Neural progenitor cell (in vitro differentiated cells): Measurements from ENCODE around the gene RPL10A. TPM values are rescaled to one million over a fixed set of nuclear protein-coding genes. Genes with fewer than 3 reads are reported as not detected.

Source experiments
- DNase-seq: peaks from one replicate; pipeline ENCODE4 v3.0.0-alpha.2; 2016; ENCODE audit warnings: low spot score
- H2AFZ ChIP-seq: fragments of 200-600 bp; sonication (generic); replicated peaks from 2 replicates; pipeline ENCODE4 v1.6.1; 2016; ENCODE audit warnings: antibody characterized with exemption
- H3F3A ChIP-seq: fragments of 200-600 bp; sonication (generic); 2 replicates; pipeline ENCODE4 v1.6.1; 2016; ENCODE audit warnings: antibody characterized with exemption, low read depth
- H3K27ac ChIP-seq: fragments of 200-600 bp; sonication (generic); 2 replicates; pipeline ENCODE4 v1.5.1; 2016; ENCODE audit warnings: mild to moderate bottlenecking
- H3K27me3 ChIP-seq: fragments of 200-600 bp; sonication (generic); 2 replicates; pipeline ENCODE4 v1.6.1; 2016; ENCODE audit warnings: mild to moderate bottlenecking, moderate library complexity
- H3K36me3 ChIP-seq: fragments of 200-600 bp; sonication (generic); 2 replicates; pipeline ENCODE4 v1.5.1; 2016
- H3K4me1 ChIP-seq: fragments of 200-600 bp; sonication (generic); 2 replicates; pipeline ENCODE4 v1.6.1; 2016; ENCODE audit warnings: mixed run types
- H3K4me2 ChIP-seq: fragments of 200-600 bp; sonication (generic); 2 replicates; pipeline ENCODE4 v1.6.1; 2016
- H3K4me3 ChIP-seq: fragments of 200-600 bp; sonication (generic); 2 replicates; pipeline ENCODE4 v1.5.1; 2016
- H3K79me2 ChIP-seq: fragments of 200-600 bp; sonication (generic); 2 replicates; pipeline ENCODE4 v1.6.1; 2016; ENCODE audit warnings: low read depth
- H3K9ac ChIP-seq: fragments of 200-600 bp; sonication (generic); 2 replicates; pipeline ENCODE4 v1.6.1; 2016
- H3K9me3 ChIP-seq: fragments of 200-600 bp; sonication (generic); 2 replicates; pipeline ENCODE4 v1.5.1; 2016; ENCODE audit warnings: low read depth
- H4K20me1 ChIP-seq: fragments of 200-600 bp; sonication (generic); 2 replicates; pipeline ENCODE4 v1.6.1; 2016; ENCODE audit warnings: low read depth
- H3K27ac Mint-ChIP-seq: 3 replicates; pipeline ENCODE4 v1.8.0; 2021; ENCODE audit warnings: mixed read lengths
- H3K27me3 Mint-ChIP-seq: 2 replicates; pipeline ENCODE4 v1.8.0; 2022; ENCODE audit warnings: low read depth, mild to moderate bottlenecking, inconsistent platforms, moderate library complexity, mixed read lengths; ENCODE audit not compliant: insufficient read depth
- H3K36me3 Mint-ChIP-seq: 3 replicates; pipeline ENCODE4 v1.8.0; 2021; ENCODE audit warnings: mixed read lengths
- H3K4me1 Mint-ChIP-seq: 3 replicates; pipeline ENCODE4 v1.8.0; 2021; ENCODE audit warnings: mixed read lengths
- H3K4me3 Mint-ChIP-seq: 3 replicates; pipeline ENCODE4 v1.8.0; 2021; ENCODE audit warnings: mild to moderate bottlenecking, moderate library complexity, mixed read lengths
- H3K9me3 Mint-ChIP-seq: 3 replicates; pipeline ENCODE4 v1.8.0; 2020; ENCODE audit warnings: mixed read lengths
- EZH2 ChIP-seq: fragments of 200-600 bp; sonication (generic); IDR thresholded peaks from 2 replicates; pipeline ENCODE4 v1.6.1; 2017; ENCODE audit warnings: antibody characterized with exemption, mild to moderate bottlenecking, moderate library complexity
- EZH2phosphoT487 ChIP-seq: fragments of 200-600 bp; sonication (generic); IDR thresholded peaks from 2 replicates; pipeline ENCODE4 v1.6.1; 2017; ENCODE audit warnings: antibody characterized with exemption
- total RNA-seq: library from RNA; depleted of rRNA; stranded (reverse); fragments of >200 nt; gene quantifications from 2 replicates; pipeline ENCODE4 v1.2.3, GENCODE V29; 2015; ENCODE audit warnings: low replicate concordance
- TF ChIP-seq, protein P1 (sequence below): fragments of 200-600 bp; sonication (generic); IDR thresholded peaks from 2 replicates; pipeline ENCODE4 v1.5.1; 2017; ENCODE audit warnings: antibody characterized with exemption, mild to moderate bottlenecking

Gene RPL10A
- total RNA-seq, 1 donor from 2014 or later, result 2,002 TPM

DNA sequence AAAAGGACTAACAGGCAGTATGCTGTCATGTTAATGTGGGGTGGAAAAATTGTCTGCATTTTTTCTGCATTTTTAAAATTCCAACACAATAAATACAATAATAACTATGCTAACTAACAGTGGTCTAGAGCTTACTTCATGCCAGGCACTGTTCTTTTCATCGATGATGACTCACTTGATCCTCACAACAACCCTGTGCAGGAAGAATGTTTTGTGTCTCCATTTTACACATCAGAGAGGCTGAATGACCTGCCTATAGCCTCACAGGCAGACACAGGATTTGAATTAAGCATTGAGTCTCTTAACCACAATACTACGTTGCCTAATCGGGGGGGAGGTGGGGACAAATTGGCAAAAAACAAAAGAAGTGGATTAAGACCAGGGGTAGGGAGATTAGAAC, 42.9 kb upstream of the RPL10A start:
- Histone ChIP-seq H2AFZ (no peak overlapping the region), H3K27ac (no peak overlapping the region), H3K36me3 (no peaks in the 10 kb centered on the region), H3K9ac (no peak overlapping the region), H3K4me2 (no peak overlapping the region), H3K4me1 (peaks cover 36% of the 10 kb centered on the region), H3K27me3 (no peaks in the 10 kb centered on the region), H3K9me3 (no peaks in the 10 kb centered on the region), H3K4me3 (no peak overlapping the region), H3K79me2 (no peaks in the 10 kb centered on the region), H4K20me1 (no peaks in the 10 kb centered on the region), H3F3A (peaks cover 11% of the 10 kb centered on the region)
- peaks cover 2% of the 10 kb centered on the region for H3K27me3 Mint-ChIP-seq
- TF ChIP-seq, protein P1, sequence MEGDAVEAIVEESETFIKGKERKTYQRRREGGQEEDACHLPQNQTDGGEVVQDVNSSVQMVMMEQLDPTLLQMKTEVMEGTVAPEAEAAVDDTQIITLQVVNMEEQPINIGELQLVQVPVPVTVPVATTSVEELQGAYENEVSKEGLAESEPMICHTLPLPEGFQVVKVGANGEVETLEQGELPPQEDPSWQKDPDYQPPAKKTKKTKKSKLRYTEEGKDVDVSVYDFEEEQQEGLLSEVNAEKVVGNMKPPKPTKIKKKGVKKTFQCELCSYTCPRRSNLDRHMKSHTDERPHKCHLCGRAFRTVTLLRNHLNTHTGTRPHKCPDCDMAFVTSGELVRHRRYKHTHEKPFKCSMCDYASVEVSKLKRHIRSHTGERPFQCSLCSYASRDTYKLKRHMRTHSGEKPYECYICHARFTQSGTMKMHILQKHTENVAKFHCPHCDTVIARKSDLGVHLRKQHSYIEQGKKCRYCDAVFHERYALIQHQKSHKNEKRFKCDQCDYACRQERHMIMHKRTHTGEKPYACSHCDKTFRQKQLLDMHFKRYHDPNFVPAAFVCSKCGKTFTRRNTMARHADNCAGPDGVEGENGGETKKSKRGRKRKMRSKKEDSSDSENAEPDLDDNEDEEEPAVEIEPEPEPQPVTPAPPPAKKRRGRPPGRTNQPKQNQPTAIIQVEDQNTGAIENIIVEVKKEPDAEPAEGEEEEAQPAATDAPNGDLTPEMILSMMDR, result no peak
- TF ChIP-seq EZH2 (no peak), EZH2phosphoT487 (no peak)
- DNase-seq, result peak; percentile 23
- peak overlapping the region; percentile 72 for H3K27ac Mint-ChIP-seq
- H3K4me3 Mint-ChIP-seq, result no peak overlapping the region
- H3K36me3 Mint-ChIP-seq, result peaks cover 17% of the 10 kb centered on the region
- peaks cover 12% of the 10 kb centered on the region for H3K4me1 Mint-ChIP-seq
- peaks cover 6% of the 10 kb centered on the region for H3K9me3 Mint-ChIP-seq

DNA sequence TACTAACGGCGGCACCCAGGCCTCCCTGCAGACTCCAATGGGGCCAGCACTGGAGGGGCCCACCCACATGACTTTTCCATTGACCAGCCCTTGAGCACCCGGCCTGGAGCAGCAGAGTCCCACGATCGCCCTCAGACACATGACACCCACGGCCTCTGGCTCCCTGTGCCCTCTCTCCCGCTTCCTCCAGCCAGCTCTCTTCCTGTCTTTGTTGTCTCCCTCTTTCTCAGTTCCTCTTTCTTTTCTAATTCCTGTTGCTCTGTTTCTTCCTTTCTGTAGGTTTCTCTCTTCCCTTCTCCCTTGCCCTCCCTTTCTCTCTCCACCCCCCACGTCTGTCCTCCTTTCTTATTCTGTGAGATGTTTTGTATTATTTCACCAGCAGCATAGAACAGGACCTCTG, 42.1 kb upstream of the RPL10A start:
- Mint-ChIP-seq H3K27me3 (peaks cover 2% of the 10 kb centered on the region), H3K9me3 (peaks cover 6% of the 10 kb centered on the region), H3K4me3 (no peak overlapping the region), H3K4me1 (peaks cover 12% of the 10 kb centered on the region), H3K27ac (no peak overlapping the region), H3K36me3 (peaks cover 17% of the 10 kb centered on the region)
- Histone ChIP-seq H3K4me3 (no peak overlapping the region), H3K36me3 (no peaks in the 10 kb centered on the region), H3K4me2 (no peak overlapping the region), H3K4me1 (peaks cover 36% of the 10 kb centered on the region), H3K9ac (no peak overlapping the region), H3F3A (peaks cover 11% of the 10 kb centered on the region), H3K27ac (no peak overlapping the region), H3K27me3 (no peaks in the 10 kb centered on the region), H3K9me3 (no peaks in the 10 kb centered on the region), H3K79me2 (no peaks in the 10 kb centered on the region), H4K20me1 (no peaks in the 10 kb centered on the region), H2AFZ (no peak overlapping the region)
- DNase-seq, result no peak
- no peak for TF ChIP-seq EZH2phosphoT487
- TF ChIP-seq, protein P1, result no peak
- TF ChIP-seq EZH2, result no peak

DNA sequence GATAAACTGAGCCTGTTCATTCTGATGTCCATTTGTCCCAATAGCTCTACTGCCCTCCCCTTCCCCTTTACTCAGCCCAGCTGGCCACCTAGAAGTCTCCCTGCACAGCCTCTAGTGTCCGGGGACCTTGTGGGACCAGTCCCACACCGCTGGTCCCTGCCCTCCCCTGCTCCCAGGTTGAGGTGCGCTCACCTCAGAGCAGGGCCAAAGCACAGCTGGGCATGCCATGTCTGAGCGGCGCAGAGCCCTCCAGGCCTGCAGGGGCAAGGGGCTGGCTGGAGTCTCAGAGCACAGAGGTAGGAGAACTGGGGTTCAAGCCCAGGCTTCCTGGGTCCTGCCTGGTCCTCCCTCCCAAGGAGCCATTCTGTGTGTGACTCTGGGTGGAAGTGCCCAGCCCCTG, 40.8 kb upstream of the RPL10A start:
- Mint-ChIP-seq H3K4me3 (no peak overlapping the region), H3K27me3 (peaks cover 2% of the 10 kb centered on the region), H3K36me3 (peaks cover 17% of the 10 kb centered on the region), H3K27ac (no peak overlapping the region), H3K4me1 (peaks cover 12% of the 10 kb centered on the region), H3K9me3 (peaks cover 6% of the 10 kb centered on the region)
- H3K9ac ChIP-seq, result no peak overlapping the region
- H3K4me2 ChIP-seq, result no peak overlapping the region
- H3K27me3 ChIP-seq, result no peaks in the 10 kb centered on the region
- H3K4me1 ChIP-seq, result peaks cover 36% of the 10 kb centered on the region
- H4K20me1 ChIP-seq, result no peaks in the 10 kb centered on the region
- H3K27ac ChIP-seq, result no peak overlapping the region
- no peak overlapping the region for H2AFZ ChIP-seq
- TF ChIP-seq EZH2phosphoT487, result no peak
- no peak for TF ChIP-seq EZH2
- TF ChIP-seq, protein P1, result no peak
- no peaks in the 10 kb centered on the region for H3K79me2 ChIP-seq
- H3K36me3 ChIP-seq, result no peaks in the 10 kb centered on the region
- no peak for DNase-seq
- H3F3A ChIP-seq, result peaks cover 11% of the 10 kb centered on the region
- H3K9me3 ChIP-seq, result no peaks in the 10 kb centered on the region
- H3K4me3 ChIP-seq, result no peak overlapping the region
